ENCODE measurements around the gene COPG1. TPM values are rescaled to one million over a fixed set of nuclear protein-coding genes. Genes with fewer than 3 reads are reported as not detected.

The COPG1 gene
- total and polyA plus RNA-seq, 2 of the 13 experiments (the other 11 are each of a cell fraction or from before 2014, with no cell fraction given): 98.6 to 166 TPM

DNA sequence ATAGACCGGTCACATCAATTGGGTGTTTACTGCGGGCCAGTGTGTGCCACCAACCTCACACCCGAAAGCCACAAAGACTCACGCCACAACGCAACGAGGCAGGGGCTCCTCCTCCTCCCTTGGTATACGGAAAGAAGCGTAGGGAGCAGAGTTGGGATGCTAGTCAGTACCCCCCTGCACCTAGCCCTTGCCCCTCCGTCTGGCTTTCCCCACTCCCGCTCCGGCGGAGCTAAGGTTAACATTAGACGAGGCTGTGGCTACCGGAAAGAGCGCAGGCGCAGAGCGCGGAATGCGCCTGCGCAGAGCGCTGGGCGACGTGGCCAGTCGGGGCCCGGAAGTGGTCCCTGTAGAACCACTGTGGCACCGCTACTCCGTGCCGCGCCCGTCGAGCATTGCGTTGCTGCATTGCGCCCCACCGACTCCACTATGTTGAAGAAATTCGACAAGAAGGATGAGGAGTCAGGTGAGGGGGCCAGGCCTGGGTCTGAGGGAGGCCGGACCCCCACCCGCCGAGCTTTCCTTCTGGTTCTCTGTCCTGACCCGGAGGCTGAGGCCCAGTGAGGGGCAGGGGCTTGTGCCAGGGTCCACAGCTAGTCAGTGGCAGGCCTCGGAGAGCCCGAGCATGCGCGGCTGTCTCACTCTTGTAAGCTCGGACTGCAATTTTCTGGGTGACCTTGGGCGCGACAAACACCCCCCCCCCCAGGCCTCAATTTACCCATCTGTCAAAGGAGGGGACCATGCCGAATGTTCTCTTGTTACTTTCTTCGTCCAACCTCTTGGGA lies at the start of gene COPG1 (continued):
- TF ChIP-seq ZBTB26 (CRISPR knock-in tag; IDR thresholded peaks at IDR 0.05; ENCODE audit: borderline replicate concordance): no peak; the same call in 1 of the 2 replicates
- TF ChIP-seq KLF16 (CRISPR knock-in tag; IDR thresholded peaks at IDR 0.05): peak in 1 of 2 experiments; percentile 44; a peak in 1 of 4 replicates
- TF ChIP-seq PHF21A (CRISPR knock-in tag; IDR thresholded peaks at IDR 0.05): no peak
- no peak; the same call in 1 of the 2 replicates for TF ChIP-seq ZNF792 (CRISPR knock-in tag; IDR thresholded peaks at IDR 0.05)
- peak; percentile 62 for TF ChIP-seq GZF1 (CRISPR knock-in tag; IDR thresholded peaks at IDR 0.05)
- peak; percentile 42; the same call in 1 of the 2 replicates for TF ChIP-seq E2F5 (CRISPR knock-in tag; conservative IDR thresholded peaks at IDR 0.05)
- no peak; the same call in 1 of the 2 replicates for TF ChIP-seq ZNF776 (CRISPR knock-in tag; IDR thresholded peaks at IDR 0.05)
- peak; percentile 71; the same call in 1 of the 2 replicates for TF ChIP-seq MXD4 (CRISPR knock-in tag; IDR thresholded peaks at IDR 0.05)
- peak; percentile 86 for TF ChIP-seq RBM39 (IDR thresholded peaks at IDR 0.05; ENCODE audit: low read depth, low read length, poor library complexity, severe bottlenecking)
- TF ChIP-seq ZNF382 (CRISPR knock-in tag; IDR thresholded peaks at IDR 0.05; ENCODE audit: borderline replicate concordance): no peak
- peak; percentile 24; the same call in 1 of the 2 replicates for TF ChIP-seq UBTF (CRISPR knock-in tag; IDR thresholded peaks at IDR 0.05)
- no peak for TF ChIP-seq REL (CRISPR knock-in tag; conservative IDR thresholded peaks at IDR 0.05)
- TF ChIP-seq RERE (CRISPR knock-in tag; IDR thresholded peaks at IDR 0.05; ENCODE audit: low read depth): no peak
- no peak for TF ChIP-seq TBP (CRISPR knock-in tag; IDR thresholded peaks at IDR 0.05)
- no peak for TF ChIP-seq RARA (CRISPR knock-in tag; IDR thresholded peaks at IDR 0.05)
- no peak for TF ChIP-seq ZKSCAN8 (CRISPR knock-in tag; IDR thresholded peaks at IDR 0.05; ENCODE audit: borderline replicate concordance)
- TF ChIP-seq THAP8 (CRISPR knock-in tag; IDR thresholded peaks at IDR 0.05; ENCODE audit: borderline replicate concordance): 0 out of 2 replicates have a peak, but pooled peaks have one; percentile 82
- peak; percentile 61; the same call in 1 of the 2 replicates for TF ChIP-seq ELF3 (CRISPR knock-in tag; IDR thresholded peaks at IDR 0.05)
